Effector memory CD4-positive, alpha-beta T cell (primary cell): Measurements from ENCODE around the gene TNFRSF19.

Source experiments
- DNase-seq, 3 donors: peaks; one replicate each; pipeline ENCODE4 v3.0.0-alpha.2; 2020
- H3K27ac ChIP-seq: 2 replicates; pipeline ENCODE4 v1.7.0; 2013; ENCODE audit warnings: mild to moderate bottlenecking, low read length, moderate library complexity; ENCODE audit not compliant: insufficient read depth, poor library complexity, severe bottlenecking
- H3K27me3 ChIP-seq: replicated peaks from 2 replicates; pipeline ENCODE4 v1.7.0; 2013; ENCODE audit warnings: mild to moderate bottlenecking, low read length; ENCODE audit not compliant: insufficient read depth, control insufficient read depth, poor library complexity, severe bottlenecking
- H3K36me3 ChIP-seq: 2 replicates; pipeline ENCODE4 v1.7.0; 2013; ENCODE audit warnings: mild to moderate bottlenecking, low read length, moderate library complexity; ENCODE audit not compliant: control insufficient read depth, insufficient read depth
- H3K4me1 ChIP-seq: 2 replicates; pipeline ENCODE4 v1.7.0; 2013; ENCODE audit warnings: low read length, mild to moderate bottlenecking; ENCODE audit not compliant: control insufficient read depth, insufficient read depth, poor library complexity, severe bottlenecking
- H3K4me3 ChIP-seq: 2 replicates; pipeline ENCODE4 v1.7.0; 2013; ENCODE audit warnings: low read length, low read depth, mild to moderate bottlenecking; ENCODE audit not compliant: insufficient read depth, poor library complexity, severe bottlenecking
- H3K9me3 ChIP-seq: 2 replicates; pipeline ENCODE4 v1.7.0; 2013; ENCODE audit warnings: mild to moderate bottlenecking, low read length, moderate library complexity; ENCODE audit not compliant: control insufficient read depth

The TNFRSF19 gene

DNA sequence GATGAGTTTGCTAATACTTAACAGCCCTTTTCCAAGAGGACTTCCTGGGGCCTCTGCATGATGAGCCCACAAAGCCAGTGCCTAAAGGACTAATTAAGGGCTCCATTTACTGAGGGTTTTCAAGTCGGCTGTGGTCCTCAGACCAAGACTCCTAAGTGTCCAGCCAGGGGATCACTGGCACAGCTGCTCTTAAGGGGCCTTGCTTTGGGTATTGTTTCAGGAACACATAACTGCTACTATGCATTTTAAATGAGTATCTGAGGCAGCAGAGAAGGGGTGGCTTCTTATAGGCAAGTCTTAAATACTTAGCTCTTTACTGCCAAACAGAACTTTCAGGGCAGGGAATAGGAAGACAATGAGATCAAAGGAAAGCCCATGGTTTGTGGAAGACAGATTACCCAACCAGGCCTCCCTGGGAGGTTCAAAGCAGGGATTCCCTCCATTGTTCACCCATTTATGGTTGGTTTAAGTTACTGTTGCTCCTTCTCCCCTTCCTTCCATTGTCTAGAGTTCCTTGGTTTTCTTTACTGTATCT is 61.9 kb downstream of the TNFRSF19 start:
- H3K4me3 ChIP-seq = no peak overlapping the region
- H3K36me3 ChIP-seq = no peaks in the 10 kb centered on the region
- no peak overlapping the region for H3K27ac ChIP-seq
- no peaks in the 10 kb centered on the region for H3K27me3 ChIP-seq
- no peak for DNase-seq
- H3K9me3 ChIP-seq = no peaks in the 10 kb centered on the region
- H3K4me1 ChIP-seq = no peaks in the 10 kb centered on the region

GRCh38 chr13:23632741-23633140 is 62.5 kb downstream of the TNFRSF19 start:
- no peak overlapping the region for H3K4me3 ChIP-seq
- DNase-seq = no peak
- H3K27me3 ChIP-seq = no peaks in the 10 kb centered on the region
- H3K36me3 ChIP-seq = no peaks in the 10 kb centered on the region
- H3K4me1 ChIP-seq = no peaks in the 10 kb centered on the region
- H3K27ac ChIP-seq = no peak overlapping the region
- H3K9me3 ChIP-seq = no peaks in the 10 kb centered on the region

GRCh38 chr13:23634897-23635296 is 64.7 kb downstream of the TNFRSF19 start:
- Histone ChIP-seq H3K27me3 (no peaks in the 10 kb centered on the region), H3K4me1 (no peaks in the 10 kb centered on the region), H3K9me3 (no peaks in the 10 kb centered on the region), H3K27ac (no peak overlapping the region), H3K4me3 (no peak overlapping the region), H3K36me3 (no peaks in the 10 kb centered on the region)
- DNase-seq = no peak

DNA sequence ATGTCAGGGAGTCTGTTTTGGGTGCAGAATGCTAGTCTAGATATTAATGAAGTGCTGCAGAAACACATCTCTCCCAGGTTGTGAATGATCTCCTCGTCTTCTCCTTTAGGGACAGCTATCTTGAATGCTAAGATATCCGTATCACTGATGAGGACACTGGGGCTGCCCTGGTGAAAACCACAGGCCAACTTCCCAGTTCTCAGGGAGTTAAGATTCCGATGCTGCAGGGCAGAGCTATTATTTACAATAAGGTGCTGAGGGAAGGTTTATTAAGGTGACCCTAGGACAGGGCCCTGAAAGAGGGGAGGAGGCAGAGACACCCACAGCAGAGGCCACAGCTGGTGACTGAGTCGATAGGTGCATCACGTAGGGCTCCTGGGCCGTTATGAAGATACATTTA is 66.1 kb downstream of the TNFRSF19 start:
- no peak for DNase-seq
- H3K36me3 ChIP-seq = no peaks in the 10 kb centered on the region
- H3K27ac ChIP-seq = no peak overlapping the region
- H3K4me1 ChIP-seq = no peaks in the 10 kb centered on the region
- H3K27me3 ChIP-seq = no peaks in the 10 kb centered on the region
- H3K9me3 ChIP-seq = no peaks in the 10 kb centered on the region
- H3K4me3 ChIP-seq = no peak overlapping the region

DNA sequence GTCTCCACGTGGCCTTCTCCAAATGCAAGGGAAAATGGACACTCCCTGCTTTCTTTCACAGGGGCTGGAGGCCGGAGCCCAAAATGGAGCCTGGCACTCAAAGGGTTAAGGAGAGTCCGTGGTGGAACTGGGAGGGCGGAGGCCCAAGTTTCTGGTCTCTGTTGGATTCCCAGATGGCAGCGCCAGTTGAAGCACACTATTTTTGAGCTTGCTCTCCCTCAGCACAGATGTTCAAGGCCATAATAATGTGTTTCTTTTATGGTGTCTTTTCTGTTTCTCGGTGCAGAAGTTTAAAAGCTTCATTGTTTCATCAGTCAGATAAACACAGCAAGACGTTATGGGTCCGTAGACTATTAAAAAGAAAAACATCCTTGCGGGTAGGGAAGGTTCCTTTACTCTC is 67.6 kb downstream of the TNFRSF19 start:
- Histone ChIP-seq H3K27me3 (no peaks in the 10 kb centered on the region), H3K4me1 (no peaks in the 10 kb centered on the region), H3K9me3 (no peaks in the 10 kb centered on the region), H3K27ac (no peak overlapping the region), H3K4me3 (no peak overlapping the region), H3K36me3 (no peaks in the 10 kb centered on the region)
- no peak for DNase-seq

GRCh38 chr13:23639674-23640073 is 69.5 kb downstream of the TNFRSF19 start:
- H3K4me1 ChIP-seq = no peaks in the 10 kb centered on the region
- no peaks in the 10 kb centered on the region for H3K27me3 ChIP-seq
- no peak overlapping the region for H3K4me3 ChIP-seq
- no peak overlapping the region for H3K27ac ChIP-seq
- DNase-seq = no peak
- no peaks in the 10 kb centered on the region for H3K36me3 ChIP-seq
- H3K9me3 ChIP-seq = no peaks in the 10 kb centered on the region

GRCh38 chr13:23642110-23642509 is 71.9 kb downstream of the TNFRSF19 start:
- no peaks in the 10 kb centered on the region for H3K9me3 ChIP-seq
- no peaks in the 10 kb centered on the region for H3K36me3 ChIP-seq
- no peak overlapping the region for H3K27ac ChIP-seq
- H3K4me1 ChIP-seq = no peaks in the 10 kb centered on the region
- H3K27me3 ChIP-seq = no peaks in the 10 kb centered on the region
- DNase-seq = no peak
- no peak overlapping the region for H3K4me3 ChIP-seq

DNA sequence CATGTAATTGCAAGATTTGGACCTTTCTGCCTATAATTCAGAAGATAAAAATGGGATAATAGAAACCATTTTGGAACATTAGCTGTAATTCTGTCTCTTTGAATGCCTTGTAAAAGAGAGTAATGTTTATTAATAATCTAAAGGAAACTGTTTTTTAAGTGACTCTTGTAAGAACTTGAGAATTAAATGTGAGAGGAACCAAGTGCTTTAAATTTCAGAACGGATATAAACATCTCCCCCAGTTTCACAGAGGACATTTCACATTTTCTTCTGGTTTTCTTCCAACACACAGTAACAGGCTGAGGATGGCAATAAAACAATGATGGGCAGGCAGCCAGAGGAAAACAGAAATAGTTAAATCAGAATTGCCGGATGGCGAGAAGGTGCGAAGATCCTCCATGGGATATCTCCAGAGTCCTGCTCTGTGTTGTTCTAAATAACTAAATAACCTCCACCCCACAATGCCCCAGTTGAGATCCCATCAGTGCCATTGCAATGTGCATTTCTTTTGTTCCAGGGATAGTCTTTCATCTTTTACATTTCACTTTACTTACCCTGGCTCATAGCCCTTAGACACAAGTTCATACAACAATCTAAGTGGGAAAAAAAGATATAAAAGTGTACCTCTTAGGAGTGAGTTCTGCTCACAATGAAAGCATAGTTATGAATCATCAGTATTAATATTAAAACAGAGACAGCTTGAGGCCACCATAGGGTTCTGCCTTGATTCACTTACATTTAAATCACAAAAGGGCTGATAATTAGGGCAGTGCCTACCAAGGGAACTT is 73.3 kb downstream of the TNFRSF19 start:
- H3K36me3 ChIP-seq = no peaks in the 10 kb centered on the region

GRCh38 chr13:23644126-23644419 is 73.9 kb downstream of the TNFRSF19 start:
- H3K9me3 ChIP-seq = no peaks in the 10 kb centered on the region
- no peaks in the 10 kb centered on the region for H3K4me1 ChIP-seq
- H3K27ac ChIP-seq = no peak overlapping the region
- no peak overlapping the region for H3K4me3 ChIP-seq
- H3K36me3 ChIP-seq = no peaks in the 10 kb centered on the region
- no peaks in the 10 kb centered on the region for H3K27me3 ChIP-seq
- no peak for DNase-seq

More for the DNA sequence above, 73.3 kb downstream of the TNFRSF19 start:
- Histone ChIP-seq H3K27me3 (no peaks in the 10 kb centered on the region), H3K4me3 (no peak overlapping the region), H3K9me3 (no peaks in the 10 kb centered on the region), H3K27ac (no peak overlapping the region), H3K4me1 (no peaks in the 10 kb centered on the region)
- no peak for DNase-seq

DNA sequence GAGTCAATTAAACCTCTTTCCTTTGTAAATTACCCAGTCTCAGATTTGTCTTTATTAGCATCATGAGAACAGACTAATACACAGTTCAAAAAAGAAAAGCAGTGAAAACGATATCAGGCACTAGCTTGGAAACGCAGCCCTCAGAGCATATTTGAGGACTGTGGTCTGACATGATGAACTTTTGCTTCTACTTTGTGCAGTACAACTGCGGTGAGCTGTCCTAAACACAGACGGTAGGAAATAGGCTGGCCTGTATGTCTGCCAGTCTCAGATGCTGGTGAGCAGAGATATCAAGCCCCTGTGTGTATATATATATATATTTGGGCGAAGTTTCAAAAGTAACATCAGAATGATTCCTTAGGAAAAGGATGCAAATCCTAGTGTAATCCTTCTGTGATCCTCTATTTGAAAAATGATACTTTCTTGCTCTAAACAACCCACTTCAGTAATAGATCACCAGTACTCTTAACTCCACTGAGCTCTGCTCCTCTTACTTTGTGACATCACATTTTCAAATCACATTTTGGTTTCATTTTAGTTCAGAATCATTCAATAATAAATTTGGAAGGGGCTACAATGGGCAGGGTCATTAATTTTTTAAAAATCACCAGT is 74.4 kb downstream of the TNFRSF19 start:
- DNase-seq = no peak
- H3K36me3 ChIP-seq = no peaks in the 10 kb centered on the region
- no peak overlapping the region for H3K27ac ChIP-seq
- H3K9me3 ChIP-seq = no peaks in the 10 kb centered on the region
- H3K4me3 ChIP-seq = no peak overlapping the region
- H3K4me1 ChIP-seq = no peaks in the 10 kb centered on the region
- no peaks in the 10 kb centered on the region for H3K27me3 ChIP-seq
